ENCODE data around the gene FUT8.

FUT8 gene

DNA sequence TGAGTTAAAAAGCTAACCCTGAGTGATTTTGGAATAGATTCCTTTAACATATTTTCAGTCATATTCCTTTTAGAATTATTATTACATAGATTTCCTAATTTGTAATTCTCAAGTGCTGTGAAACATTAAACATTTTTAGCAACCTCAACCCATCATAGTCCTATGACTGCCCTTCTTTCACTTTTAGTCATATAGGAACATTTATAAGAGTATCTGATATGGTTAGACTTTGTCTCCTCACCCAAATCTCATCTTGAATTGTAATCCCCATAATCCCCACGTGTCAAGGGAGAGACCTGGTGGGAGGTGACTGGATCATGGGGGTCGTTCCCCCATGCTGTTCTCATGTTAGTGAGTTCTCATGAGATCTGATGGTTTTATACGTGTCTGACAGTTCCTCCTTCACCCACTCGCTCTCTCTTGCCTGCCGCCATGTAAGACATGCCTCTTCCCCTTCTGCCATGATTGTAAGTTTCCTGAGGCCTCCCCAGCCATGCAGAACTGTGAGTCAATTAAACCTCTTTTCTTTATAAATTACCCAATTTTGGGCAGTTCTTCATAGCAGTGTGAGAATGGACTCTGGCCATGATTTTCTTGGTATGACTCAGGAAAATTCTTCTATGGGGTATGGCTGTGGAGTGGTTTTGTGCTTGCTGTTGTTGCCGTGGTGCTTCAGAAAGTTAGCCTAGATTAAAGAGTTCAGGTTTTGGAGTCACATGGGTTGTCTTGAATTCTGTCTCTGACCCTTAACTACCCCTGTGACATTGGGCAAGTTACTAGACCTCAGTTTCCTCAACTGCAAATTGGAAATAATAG lies 83.9 kb downstream of the FUT8 start:
- DNase-seq = no peak

GRCh38 chr14:65499138-65499537 lies 86.6 kb downstream of the FUT8 start:
- DNase-seq = no peak

GRCh38 chr14:65500075-65500474 lies 87.5 kb downstream of the FUT8 start:
- DNase-seq = no peak

DNA sequence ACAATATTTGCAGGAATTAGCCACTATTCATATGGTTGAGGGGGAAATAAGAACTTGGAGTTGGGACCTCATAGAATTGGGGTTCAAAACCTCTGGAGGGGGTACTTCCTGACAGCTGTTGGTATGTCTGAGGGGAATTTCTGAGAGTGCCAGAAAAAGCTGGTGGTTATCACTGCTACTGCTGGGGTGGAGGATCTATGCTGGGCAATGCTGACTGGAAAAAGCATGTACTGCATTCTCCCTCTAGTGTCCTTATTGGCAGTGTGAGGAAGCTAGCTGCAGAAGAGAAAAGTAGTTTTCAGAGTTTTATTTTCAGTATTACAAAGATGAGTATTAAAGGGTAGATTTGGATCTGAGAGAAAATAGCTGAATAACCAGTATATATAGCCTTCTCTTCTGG lies 88.8 kb downstream of the FUT8 start:
- DNase-seq = no peak

DNA sequence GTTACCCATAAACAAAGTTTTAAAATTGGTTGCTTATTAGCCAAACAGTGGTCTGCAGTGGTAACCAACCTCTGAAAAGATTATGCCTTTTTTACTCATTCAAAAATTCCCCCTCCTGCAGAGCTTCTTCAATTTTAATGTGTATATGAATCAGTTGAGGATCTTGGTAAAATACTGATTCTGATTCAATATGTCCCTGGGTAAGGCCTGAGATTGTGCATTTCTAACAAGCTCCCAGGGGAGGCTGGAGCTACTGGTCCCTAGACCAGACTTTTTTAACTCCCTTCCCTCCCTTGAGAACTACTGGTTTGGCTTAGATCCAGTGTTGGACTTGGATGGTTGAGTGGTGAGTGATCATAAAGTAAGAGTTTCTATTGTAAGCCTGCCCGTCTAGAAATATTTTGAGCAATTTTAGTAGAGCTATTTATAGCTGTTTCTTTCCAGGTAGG lies 90.2 kb downstream of the FUT8 start:
- no peak for DNase-seq

- DNase-seq = no peak
Measured at GRCh38 chr14:65503771-65504170, 91.2 kb downstream of the FUT8 start.

DNA sequence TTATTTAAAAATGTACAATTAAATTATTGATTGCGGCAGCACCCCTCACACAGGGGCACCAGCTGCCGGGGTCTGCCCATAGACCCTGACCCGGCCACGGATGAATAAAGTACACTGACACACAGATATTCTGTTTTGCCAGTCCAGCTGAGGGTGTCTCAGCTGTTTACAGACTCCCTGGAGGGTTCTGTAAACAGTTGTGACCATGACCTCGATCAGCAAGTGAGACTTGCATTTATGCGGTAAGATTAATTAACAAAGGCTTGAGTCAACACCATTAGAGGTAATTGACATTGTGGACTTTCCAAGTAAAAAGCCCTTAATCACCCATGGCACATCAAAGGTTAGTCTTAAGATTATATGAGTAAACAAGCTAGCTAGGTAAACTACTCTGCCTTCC lies 94.3 kb downstream of the FUT8 start:
- DNase-seq = no peak

GRCh38 chr14:65509842-65510241 lies 97.3 kb downstream of the FUT8 start:
- no peak for DNase-seq

DNA sequence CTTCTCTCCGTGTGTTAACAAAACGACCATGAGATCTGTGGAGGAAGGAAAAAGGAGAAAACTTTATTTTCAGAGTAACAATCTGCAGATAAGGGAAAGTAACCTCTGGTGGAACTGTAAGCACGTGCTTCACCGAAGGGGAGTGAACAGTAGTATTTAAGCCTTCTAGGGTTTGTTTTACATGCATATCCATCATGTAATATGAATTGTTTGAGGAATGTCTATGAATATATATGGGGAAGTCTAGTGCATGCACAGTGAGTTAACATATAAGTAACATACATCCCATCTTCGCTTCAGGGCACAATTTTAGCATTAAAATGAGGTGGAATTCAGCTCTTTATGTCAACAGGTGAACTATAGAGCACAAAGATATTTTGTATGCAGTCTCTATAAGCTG lies 101.1 kb downstream of the FUT8 start:
- DNase-seq = no peak

DNA sequence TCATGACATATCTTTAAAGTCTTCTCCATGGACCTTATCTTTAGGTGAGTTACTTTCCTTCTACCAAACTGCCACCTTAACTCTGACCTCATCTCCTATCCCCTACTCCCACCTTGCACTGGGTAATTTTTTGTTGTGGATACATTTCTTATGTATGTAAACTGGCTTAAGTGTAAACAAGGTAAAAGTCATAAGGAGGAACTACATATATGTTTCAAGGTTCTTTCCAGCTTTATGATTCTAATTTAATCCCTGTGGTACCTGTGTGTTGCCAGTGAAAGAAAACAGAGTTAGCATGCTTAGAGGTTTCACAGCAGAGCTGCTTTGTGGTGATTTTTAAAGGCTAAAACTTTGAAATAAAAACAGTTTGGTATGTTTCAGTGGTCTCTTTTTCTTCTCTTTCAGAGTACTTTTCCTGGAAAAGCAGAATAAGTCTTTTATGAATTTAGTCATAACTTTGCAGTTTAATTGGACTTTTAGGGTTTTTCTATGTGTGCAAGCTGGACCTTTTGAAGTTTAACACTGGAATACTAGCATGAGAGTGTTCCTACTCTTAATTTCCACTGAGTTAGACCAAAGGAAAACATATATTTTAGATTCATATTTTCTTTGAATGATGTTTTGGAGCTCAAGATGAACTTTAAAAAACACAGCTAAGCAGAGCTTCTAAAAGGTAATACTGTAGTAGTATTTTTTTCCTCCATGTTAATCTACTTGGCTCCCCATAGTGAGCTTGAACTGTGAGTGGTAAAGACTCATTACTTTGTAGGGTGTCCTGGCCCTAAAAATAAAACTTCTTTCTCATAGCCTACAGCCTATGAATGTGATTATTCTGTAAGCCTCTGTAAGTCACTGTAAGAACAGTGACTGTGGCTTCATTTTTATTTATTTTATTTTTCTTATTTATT lies 105.4 kb downstream of the FUT8 start:
- no peak for DNase-seq

DNA sequence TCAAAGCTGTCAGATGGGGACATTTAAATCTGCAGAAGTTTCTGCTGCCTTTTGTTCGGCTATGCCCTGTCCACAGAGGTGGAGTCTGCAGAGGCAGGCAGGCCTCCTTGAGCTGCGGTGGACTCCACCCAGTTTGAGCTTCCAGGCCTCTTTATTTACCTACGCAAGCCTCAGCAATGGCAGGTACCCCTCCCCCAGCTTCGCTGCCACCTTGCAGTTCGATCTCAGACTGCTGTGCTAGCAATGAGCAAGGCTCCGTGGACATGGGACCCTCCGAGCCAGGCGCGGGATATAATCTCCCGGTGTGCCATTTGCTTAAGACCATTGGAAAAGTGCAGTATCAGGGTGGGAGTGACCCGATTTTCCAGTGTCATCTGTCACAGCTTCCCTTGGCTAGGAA lies 115.5 kb downstream of the FUT8 start:
- DNase-seq = no peak

DNA sequence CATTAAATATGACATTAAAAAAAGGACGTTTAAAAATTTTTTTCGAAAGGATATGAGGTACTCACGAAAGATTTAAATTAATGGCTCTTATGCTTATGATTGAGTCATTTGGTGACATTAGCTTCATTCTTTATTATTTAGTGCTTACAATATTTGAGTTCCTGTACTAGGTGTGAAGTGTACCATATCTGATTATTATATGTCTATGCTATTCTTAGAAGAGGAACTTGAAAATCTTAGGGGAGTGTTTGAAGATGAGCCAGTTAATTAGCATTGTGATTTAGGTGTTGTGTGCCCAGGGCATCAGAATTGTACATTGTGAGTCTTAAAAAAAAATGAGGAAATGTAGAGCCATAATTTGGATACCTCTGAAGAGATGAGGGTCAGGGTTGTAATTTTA lies 118.6 kb downstream of the FUT8 start:
- no peak for DNase-seq

DNA sequence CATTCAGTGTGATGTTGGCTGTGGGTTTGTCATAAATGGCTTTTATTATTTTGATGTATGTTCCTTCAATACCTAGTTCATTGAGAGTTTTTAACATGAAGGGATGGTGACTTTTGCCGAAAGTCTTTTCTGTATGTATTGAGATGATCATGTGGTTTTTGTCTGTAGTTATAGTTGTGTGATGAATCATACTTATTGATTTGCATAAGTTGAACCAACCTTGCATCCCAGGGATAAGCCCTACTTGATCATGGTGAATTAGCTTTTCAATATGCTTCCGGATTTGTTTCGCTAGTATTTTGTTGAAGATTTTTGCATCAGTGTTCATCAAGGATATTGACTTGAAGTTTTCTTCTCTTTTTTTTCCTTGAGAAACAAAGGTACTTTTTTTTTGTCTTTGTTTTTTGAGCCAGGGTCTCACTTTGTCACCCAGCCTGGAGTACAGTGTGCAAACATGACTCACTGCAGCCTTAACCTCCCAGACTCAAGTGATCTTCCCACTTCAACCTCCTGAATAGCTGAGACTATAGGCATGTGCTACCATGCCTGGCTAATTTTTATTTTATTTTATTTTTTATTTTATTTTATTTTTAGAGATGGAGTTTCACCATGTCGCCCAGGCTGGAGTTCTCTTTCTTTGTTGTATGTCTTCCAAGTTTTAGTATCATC lies 121.3 kb downstream of the FUT8 start:
- DNase-seq = no peak

- DNase-seq = no peak
Measured at GRCh38 chr14:65536781-65537423, 124.4 kb downstream of the FUT8 start.

GRCh38 chr14:65548878-65549277 lies 136.3 kb downstream of the FUT8 start:
- DNase-seq = no peak

GRCh38 chr14:65549429-65549828 lies 136.9 kb downstream of the FUT8 start:
- no peak for DNase-seq

DNA sequence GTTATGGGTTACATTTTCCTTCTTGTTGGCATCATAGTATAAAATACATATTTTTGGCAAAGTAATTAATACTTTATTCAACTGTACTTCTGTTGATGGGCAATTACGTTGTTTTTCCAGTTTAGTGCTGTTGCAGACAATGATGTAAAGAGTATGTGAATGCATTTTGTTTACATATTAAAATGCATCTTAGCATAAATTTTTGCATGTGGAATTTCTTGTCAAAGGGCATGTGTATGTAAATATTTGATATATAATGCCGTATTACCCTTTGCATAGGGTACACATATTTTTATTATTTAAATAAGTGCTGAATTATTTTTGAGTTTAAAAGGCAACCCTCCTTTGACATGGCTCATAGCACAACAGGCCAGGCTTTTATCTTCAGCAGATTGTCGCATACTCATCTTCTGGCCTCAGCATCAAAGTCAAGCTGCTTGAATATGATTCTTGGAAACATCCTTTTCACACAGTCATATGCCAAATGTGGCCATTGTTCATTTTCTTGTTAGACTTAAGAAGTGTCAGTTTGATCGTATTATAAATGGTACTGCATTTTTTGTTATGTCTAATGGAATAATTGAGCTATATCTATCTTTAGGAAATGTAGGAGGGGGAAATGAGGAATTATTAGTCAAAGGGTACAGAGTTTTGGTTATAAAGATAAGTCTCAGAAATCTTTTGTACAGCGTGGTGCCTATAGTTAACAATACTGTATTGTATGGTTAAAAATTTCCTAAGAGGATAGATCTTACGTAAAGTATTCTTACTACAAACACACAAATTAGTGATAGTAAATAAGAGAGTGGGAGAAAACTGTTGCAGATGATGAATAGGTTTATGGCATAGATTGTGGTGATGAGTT lies 138.5 kb downstream of the FUT8 start:
- DNase-seq = no peak

GRCh38 chr14:65552724-65553123 lies 140.2 kb downstream of the FUT8 start:
- no peak for DNase-seq

DNA sequence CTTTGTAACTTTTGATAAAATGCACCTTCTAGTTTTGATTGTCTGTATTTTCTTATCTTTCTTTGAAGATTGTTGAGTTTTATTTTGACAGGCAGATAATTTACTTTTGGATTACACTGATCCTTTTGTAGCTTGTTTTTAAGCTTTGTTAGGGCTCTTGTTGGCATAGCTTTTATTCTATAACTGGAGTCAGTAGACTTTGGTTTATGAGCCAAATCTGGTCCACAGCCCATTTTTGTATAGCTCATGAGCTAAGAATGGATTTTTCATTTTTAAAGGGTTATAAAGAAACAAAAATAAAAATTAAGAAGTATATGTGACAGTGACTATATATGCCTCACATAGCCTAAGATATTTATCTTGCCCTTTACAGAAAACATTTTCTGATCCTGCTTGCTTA lies 142.3 kb downstream of the FUT8 start:
- no peak for DNase-seq

DNA sequence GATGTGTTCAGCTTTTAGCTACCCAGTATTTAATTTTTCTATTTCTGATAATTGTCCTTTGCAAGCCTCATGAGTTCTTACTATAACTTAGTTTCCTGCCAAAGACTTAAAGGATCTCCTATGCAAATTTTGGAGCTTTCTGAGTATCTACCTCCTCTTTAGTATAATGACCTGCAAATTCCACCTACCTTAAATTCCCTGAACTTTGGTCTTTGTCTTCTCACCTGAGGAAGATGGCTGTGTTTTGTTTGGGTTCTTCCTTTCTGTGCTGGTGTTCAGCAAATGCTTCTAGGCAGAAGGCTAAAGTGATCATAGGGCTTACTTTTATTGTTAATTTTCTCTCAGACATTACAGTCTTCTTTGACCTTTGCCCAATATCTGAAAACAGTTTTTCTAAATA lies 142.8 kb downstream of the FUT8 start:
- DNase-seq = no peak

GRCh38 chr14:65558363-65558762 lies 145.8 kb downstream of the FUT8 start:
- DNase-seq = no peak
